A375 (cell line): ENCODE measurements around the gene EHHADH. TPM values are rescaled to one million over a fixed set of nuclear protein-coding genes. Genes with fewer than 3 reads are reported as not detected.

Experiments used
- small RNA-seq: library from RNA; depleted of rRNA; stranded (forward); fragments of <200 nt; gene quantifications from one replicate; pipeline ENCODE3, GENCODE V24; 2014
- total RNA-seq: library from RNA; depleted of rRNA; stranded (reverse); fragments of >200 nt; shearing (Covaris generic); gene quantifications from 2 replicates; pipeline ENCODE4 v1.2.3, GENCODE V29; 2014; rRNA removed

EHHADH gene
- total RNA-seq: 2.5 and 4.9 TPM in 2 replicates

DNA sequence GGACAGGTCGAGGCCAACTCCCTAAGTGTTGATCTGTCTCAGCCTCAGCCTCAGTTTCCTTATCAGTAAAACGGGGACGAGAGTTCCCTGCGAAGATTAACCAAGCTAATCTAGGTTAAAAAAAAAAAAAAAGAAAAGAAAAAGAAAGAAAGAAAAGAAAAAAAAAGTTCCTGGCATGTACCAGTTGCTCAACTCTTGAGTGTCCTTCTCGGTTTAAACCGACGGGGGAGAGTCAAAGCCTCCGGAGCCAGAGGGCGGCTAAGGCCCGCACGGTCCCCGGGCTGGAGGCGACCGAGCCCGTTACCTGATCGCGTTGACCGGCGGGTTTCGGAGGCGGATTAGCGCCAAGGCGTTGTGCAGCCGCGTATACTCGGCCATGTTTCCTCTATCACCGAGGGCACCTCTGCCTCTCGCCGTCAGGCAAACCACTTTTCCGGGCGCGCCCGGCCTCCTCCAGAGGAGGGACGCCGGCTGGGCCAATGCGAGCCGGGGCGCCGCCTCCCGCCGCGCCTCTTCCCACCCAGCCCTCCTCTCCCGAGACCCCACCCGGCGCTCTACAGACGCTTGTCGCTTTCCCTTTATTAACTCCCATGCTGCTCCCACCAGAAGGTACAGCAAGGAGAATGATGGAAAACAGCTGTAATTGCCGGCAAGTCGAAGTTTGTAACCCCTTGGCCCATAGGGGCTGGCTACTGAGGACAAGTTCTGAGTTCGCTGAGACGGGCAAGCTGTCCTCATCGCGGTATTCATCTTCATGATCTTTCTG, at the start of gene EHHADH:
TSS of gene EHHADH (minus strand) at position 405 of the 766 bp plus-strand sequence. CDS start at position 378, 27 bp downstream.

DNA sequence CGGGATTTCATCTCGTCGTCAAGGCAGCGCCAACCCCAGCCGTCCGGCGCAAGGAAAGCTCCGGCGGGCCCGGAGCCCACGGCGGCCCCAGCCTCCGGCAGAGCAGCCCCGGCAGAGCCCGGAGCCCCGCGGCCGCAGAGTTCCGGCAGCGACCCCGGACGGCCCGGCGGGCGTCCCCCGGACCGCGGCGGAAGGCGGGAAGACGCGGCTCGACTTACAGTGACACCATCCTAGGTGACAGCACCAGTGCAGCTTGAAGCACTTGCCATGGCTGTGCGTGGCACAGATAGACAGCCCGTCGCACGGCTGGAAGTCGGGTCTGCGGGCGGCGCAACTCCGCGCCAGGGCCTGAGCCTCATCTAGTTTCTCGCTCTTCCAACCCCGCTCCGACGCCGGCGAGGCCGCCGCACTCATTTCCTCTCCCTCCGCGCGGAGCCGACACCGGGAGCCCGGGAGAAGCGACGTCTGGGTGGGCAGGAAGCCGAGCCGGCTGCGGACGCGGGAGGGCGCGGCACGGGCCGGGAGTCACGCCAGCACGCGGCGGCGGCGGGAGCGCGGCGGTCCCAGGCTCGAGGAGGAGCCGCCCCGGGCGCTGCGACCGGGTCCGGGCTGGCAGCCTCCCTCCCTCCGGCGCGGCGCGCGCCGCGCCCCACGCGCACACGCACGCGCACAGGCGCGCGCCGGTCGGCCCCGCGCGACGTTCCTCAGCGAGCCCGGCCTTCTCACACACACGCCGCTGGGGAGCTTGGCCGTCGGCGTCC, 101.3 kb downstream of the EHHADH start, which contains the start of gene C3orf70:
TSS of gene C3orf70 (minus strand) at position 651 of the 761 bp plus-strand sequence. CDS start at position 414, 237 bp downstream.

Small RNA genes lying within 50 kb of the gene (small RNA-seq; reads per million reads assigned to genes)
- gene MIR5588: not detected

Other genes starting within 250 kb of the EHHADH start
- 1.3 and 1.9 TPM in 2 replicates for gene C3orf70, start 101.0 kb downstream of the EHHADH start, total RNA-seq
- 7.1 and 8.2 TPM in 2 replicates for gene MAP3K13, start 109.1 kb upstream of the EHHADH start, total RNA-seq
- 7.7 and 9.1 TPM in 2 replicates for gene TMEM41A, start 245.0 kb upstream of the EHHADH start, total RNA-seq